WTC11 (cell line): ENCODE measurements around the gene DCAF11. TPM values are rescaled to one million over a fixed set of nuclear protein-coding genes. Genes with fewer than 3 reads are reported as not detected.

ENCODE experiments used
- ATAC-seq: fragments of 200-7000 bp; cut with Tn5 transposase; 2 replicates; pipeline ENCODE4 v1.10.0; 2021; ENCODE audit warnings: mild to moderate bottlenecking, moderate library complexity
- CTCF ChIA-PET: fragments of 300-600 bp; sonication (Branson Sonifier 250); formaldehyde crosslinking; loops from one replicate; lab custom pipeline; 2021; ENCODE audit warnings: antibody characterized with exemption; lab: Charles Lee
- POLR2A ChIA-PET: fragments of 350-600 bp; sonication (Branson Sonifier 250); formaldehyde crosslinking; loops from one replicate; lab custom pipeline; 2021; ENCODE audit warnings: antibody characterized with exemption; lab: Charles Lee
- DNase-seq: peaks from one replicate; pipeline ENCODE4 v3.0.0; 2021; ENCODE audit warnings: low spot score
- H3K27ac Mint-ChIP-seq: 2 replicates; pipeline ENCODE4 v1.8.0; 2021; ENCODE audit warnings: mixed read lengths
- H3K27me3 Mint-ChIP-seq: 2 replicates; pipeline ENCODE4 v1.8.0; 2021; ENCODE audit warnings: low read depth, mild to moderate bottlenecking, moderate library complexity, mixed read lengths
- H3K36me3 Mint-ChIP-seq: 2 replicates; pipeline ENCODE4 v1.8.0; 2021; ENCODE audit warnings: mixed read lengths
- H3K4me1 Mint-ChIP-seq: 2 replicates; pipeline ENCODE4 v1.8.0; 2022; ENCODE audit warnings: mixed read lengths
- H3K4me3 Mint-ChIP-seq: 2 replicates; pipeline ENCODE4 v1.8.0; 2021; ENCODE audit warnings: mild to moderate bottlenecking, moderate library complexity, mixed read lengths
- H3K9me3 Mint-ChIP-seq: 2 replicates; pipeline ENCODE4 v1.8.0; 2021; ENCODE audit warnings: mixed read lengths
- CBFB ChIP-seq: sonication (generic); formaldehyde crosslinking; IDR thresholded peaks from 2 replicates; pipeline ENCODE4 v1.8.1; 2022; ENCODE audit warnings: mild to moderate bottlenecking, low read depth, missing genetic modification reagents
- CREM ChIP-seq: sonication (generic); formaldehyde crosslinking; IDR thresholded peaks from 2 replicates; pipeline ENCODE4 v1.8.1; 2022; ENCODE audit warnings: mild to moderate bottlenecking, missing genetic modification reagents, moderate library complexity
- ELF4 ChIP-seq: sonication (generic); formaldehyde crosslinking; IDR thresholded peaks from 2 replicates; pipeline ENCODE4 v1.8.1; 2022; ENCODE audit warnings: low read depth, mild to moderate bottlenecking, moderate library complexity, missing genetic modification reagents
- ERG ChIP-seq: fragments of 250-450 bp; sonication (Bioruptor Pico); IDR thresholded peaks from 2 replicates; pipeline ENCODE4 v1.8.0; 2021; ENCODE audit warnings: mild to moderate bottlenecking
- HMGXB4 ChIP-seq: sonication (generic); formaldehyde crosslinking; IDR thresholded peaks from 2 replicates; pipeline ENCODE4 v1.8.1; 2023; ENCODE audit warnings: mild to moderate bottlenecking, moderate library complexity, missing genetic modification reagents
- MYBL2 ChIP-seq: sonication (generic); formaldehyde crosslinking; IDR thresholded peaks from 2 replicates; pipeline ENCODE4 v1.8.1; 2023; ENCODE audit warnings: mild to moderate bottlenecking, moderate library complexity, missing genetic modification reagents
- PRDM15 ChIP-seq: sonication (generic); formaldehyde crosslinking; IDR thresholded peaks from 2 replicates; pipeline ENCODE4 v1.8.0; 2022; ENCODE audit warnings: missing genetic modification reagents
- SOX15 ChIP-seq: fragments of 250-450 bp; sonication (Bioruptor Pico); IDR thresholded peaks from 2 replicates; pipeline ENCODE4 v1.9.0; 2021; ENCODE audit warnings: mild to moderate bottlenecking
- STAT6 ChIP-seq: sonication (generic); formaldehyde crosslinking; conservative IDR thresholded peaks from 2 replicates; pipeline ENCODE4 v1.8.1; 2023; ENCODE audit warnings: mild to moderate bottlenecking, low read depth, missing genetic modification reagents, moderate library complexity
- TEAD1 ChIP-seq: sonication (generic); formaldehyde crosslinking; IDR thresholded peaks from 2 replicates; pipeline ENCODE4 v1.8.0; 2022; ENCODE audit warnings: mild to moderate bottlenecking, missing genetic modification reagents
- TEAD4 ChIP-seq: sonication (generic); formaldehyde crosslinking; IDR thresholded peaks from 2 replicates; pipeline ENCODE4 v1.8.0; 2022; ENCODE audit warnings: mild to moderate bottlenecking, missing genetic modification reagents
- ZNF416 ChIP-seq: fragments of 250-450 bp; sonication (Bioruptor Pico); IDR thresholded peaks from 2 replicates; pipeline ENCODE4 v1.9.0; 2021; ENCODE audit warnings: mild to moderate bottlenecking, inconsistent platforms
- ZNF425 ChIP-seq: fragments of 250-450 bp; sonication (Bioruptor Pico); conservative IDR thresholded peaks from 2 replicates; pipeline ENCODE4 v1.9.0; 2021; ENCODE audit warnings: mild to moderate bottlenecking
- total RNA-seq: library from RNA; stranded (reverse); gene quantifications from 3 replicates; pipeline ENCODE4 v1.2.3, GENCODE V29; 2021
- TF ChIP-seq, protein P1 (sequence below): sonication (generic); formaldehyde crosslinking; IDR thresholded peaks from 2 replicates; pipeline ENCODE4 v1.8.1; 2022; ENCODE audit warnings: mild to moderate bottlenecking, moderate library complexity, missing genetic modification reagents
- TF ChIP-seq, protein P2 (sequence below): sonication (generic); formaldehyde crosslinking; IDR thresholded peaks from 2 replicates; pipeline ENCODE4 v1.8.1; 2023; ENCODE audit warnings: mild to moderate bottlenecking, missing genetic modification reagents

DCAF11 gene
- total RNA-seq, 1 experiment from 2014 or later, result 73.6 TPM

DNA sequence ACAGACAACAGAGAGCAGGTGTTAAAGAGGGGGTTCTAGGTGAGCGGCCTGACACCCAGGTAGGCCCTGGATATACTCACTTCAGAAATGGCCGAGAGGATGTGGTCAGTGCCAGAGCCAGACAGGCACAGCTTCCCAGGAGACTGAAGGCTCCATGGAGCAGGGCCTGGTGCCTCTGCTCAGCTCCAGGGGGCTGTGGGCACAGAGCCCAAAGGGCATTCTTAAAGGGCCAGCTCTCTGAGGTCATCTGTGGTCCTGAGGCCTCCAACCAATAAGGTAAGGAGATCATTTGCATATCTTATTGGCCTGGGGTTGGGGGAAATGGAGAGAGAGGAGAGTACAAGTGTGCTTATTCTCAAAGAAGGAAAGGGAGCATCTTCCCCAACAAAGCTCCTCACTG, 30.1 kb upstream of the DCAF11 start:
- peaks cover 21% of the 10 kb centered on the region for H3K4me1 Mint-ChIP-seq
- TF ChIP-seq PRDM15, result no peak
- no peak for TF ChIP-seq TEAD1
- TF ChIP-seq MYBL2, result no peak
- TF ChIP-seq ERG (CRISPR knock-in tag), result no peak
- TF ChIP-seq ELF4 (CRISPR knock-in tag), result no peak
- TF ChIP-seq ZNF425 (CRISPR knock-in tag), result no peak
- TF ChIP-seq, protein P1, sequence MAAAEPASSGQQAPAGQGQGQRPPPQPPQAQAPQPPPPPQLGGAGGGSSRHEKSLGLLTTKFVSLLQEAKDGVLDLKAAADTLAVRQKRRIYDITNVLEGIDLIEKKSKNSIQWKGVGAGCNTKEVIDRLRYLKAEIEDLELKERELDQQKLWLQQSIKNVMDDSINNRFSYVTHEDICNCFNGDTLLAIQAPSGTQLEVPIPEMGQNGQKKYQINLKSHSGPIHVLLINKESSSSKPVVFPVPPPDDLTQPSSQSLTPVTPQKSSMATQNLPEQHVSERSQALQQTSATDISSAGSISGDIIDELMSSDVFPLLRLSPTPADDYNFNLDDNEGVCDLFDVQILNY (CRISPR knock-in tag), result no peak
- TF ChIP-seq SOX15 (CRISPR knock-in tag), result no peak
- TF ChIP-seq TEAD4 (CRISPR knock-in tag), result no peak
- TF ChIP-seq CREM, result no peak
- TF ChIP-seq CBFB (CRISPR knock-in tag), result no peak
- no peak for TF ChIP-seq ZNF416 (CRISPR knock-in tag)
- TF ChIP-seq, protein P2, sequence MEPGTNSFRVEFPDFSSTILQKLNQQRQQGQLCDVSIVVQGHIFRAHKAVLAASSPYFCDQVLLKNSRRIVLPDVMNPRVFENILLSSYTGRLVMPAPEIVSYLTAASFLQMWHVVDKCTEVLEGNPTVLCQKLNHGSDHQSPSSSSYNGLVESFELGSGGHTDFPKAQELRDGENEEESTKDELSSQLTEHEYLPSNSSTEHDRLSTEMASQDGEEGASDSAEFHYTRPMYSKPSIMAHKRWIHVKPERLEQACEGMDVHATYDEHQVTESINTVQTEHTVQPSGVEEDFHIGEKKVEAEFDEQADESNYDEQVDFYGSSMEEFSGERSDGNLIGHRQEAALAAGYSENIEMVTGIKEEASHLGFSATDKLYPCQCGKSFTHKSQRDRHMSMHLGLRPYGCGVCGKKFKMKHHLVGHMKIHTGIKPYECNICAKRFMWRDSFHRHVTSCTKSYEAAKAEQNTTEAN (CRISPR knock-in tag), result no peak
- TF ChIP-seq STAT6, result no peak
- no peak for TF ChIP-seq HMGXB4 (CRISPR knock-in tag)
- TF ChIP-seq, all 79 proteins: peak for 0
- no peaks in the 10 kb centered on the region for H3K36me3 Mint-ChIP-seq
- peaks cover 26% of the 10 kb centered on the region for H3K27me3 Mint-ChIP-seq
- H3K9me3 Mint-ChIP-seq, result no peaks in the 10 kb centered on the region
- ChIA-PET POLR2A (no interaction called here), CTCF (interaction anchor here (1.2 to 2.7 kb wide), 3 partner anchors 24 to 77 kb away, joined by 3 to 17 read pairs (median 7); partner anchors contain the start of gene IRF9)
- ATAC-seq (no peak), DNase-seq (no peak)
- no peak overlapping the region for H3K27ac Mint-ChIP-seq
- H3K4me3 Mint-ChIP-seq, result no peak overlapping the region
